ENCODE measurements around the gene LONP1. TPM values are rescaled to one million over a fixed set of nuclear protein-coding genes. Genes with fewer than 3 reads are reported as not detected.

LONP1 gene
- total RNA-seq, 1 experiment from 2014 or later, result 113 TPM

- TF ChIP-seq CTCF (conservative IDR thresholded peaks at IDR 0.05), result no peak
- no peak overlapping the region for H3K4ac ChIP-seq (ENCODE audit: low read depth, low read length)
- no peak overlapping the region for H3K27ac ChIP-seq (ENCODE audit: insufficient read length, low read depth, low read length)
- no CpG with 5 or more reads among the region's 17 CpGs for WGBS (ENCODE audit: extremely low coverage, insufficient read length, low lambda C conversion rate)
- no peaks in the 10 kb centered on the region for H3K79me1 ChIP-seq (ENCODE audit: insufficient read depth, low read depth, low read length, poor library complexity, severe bottlenecking)
- no peak overlapping the region for H4K8ac ChIP-seq (replicated peaks; ENCODE audit: insufficient read length, low read depth, low read length)
- H3K23ac ChIP-seq (ENCODE audit: insufficient read length, low read depth, low read length), result no peak overlapping the region
- H3K14ac ChIP-seq (ENCODE audit: insufficient read depth, low read length), result no peak overlapping the region; the same call in 1 of the 2 replicates
- H2BK5ac ChIP-seq (ENCODE audit: insufficient read length, low read length), result no peak overlapping the region
- H2AFZ ChIP-seq (ENCODE audit: low read length), result no peak overlapping the region
- no peak overlapping the region for H3K18ac ChIP-seq (ENCODE audit: insufficient read length, low read depth, low read length)
- Mint-ChIP-seq H3K27me3 (ENCODE audit: low read depth) (peaks cover 3% of the 10 kb centered on the region; the same call in 1 of the 2 replicates), H3K4me3 (no peak overlapping the region), H3K36me3 (ENCODE audit: insufficient read depth in 1 of 3, low read depth in 3 of 3) (peaks cover 6 to 22% (median 9%) of the 10 kb centered on the region in 3 experiments; a peak in 5 of 7 replicates), H3K9me3 (no peaks in the 10 kb centered on the region; a peak in 1 of 5 replicates), H3K4me1 (peaks cover 10 to 18% of the 10 kb centered on the region in 2 experiments), H3K27ac (peak overlapping the region in 2 of 3 experiments; percentile 78 to 91; a peak in 3 of 7 replicates)
- DNase-seq, result no peak
- no peak overlapping the region for H2BK15ac ChIP-seq (ENCODE audit: low read depth, low read length)
- H2BK20ac ChIP-seq (ENCODE audit: low read depth, low read length, poor library complexity, severe bottlenecking), result no peak overlapping the region
- no peak overlapping the region for H3K9ac ChIP-seq (ENCODE audit: extremely low read depth, insufficient read length, low read length)
- no peak overlapping the region for H4K5ac ChIP-seq (ENCODE audit: insufficient read length, low read depth, low read length)
- no peak overlapping the region for H2BK12ac ChIP-seq (ENCODE audit: insufficient read length, low read depth, low read length)
- H3K79me2 ChIP-seq (ENCODE audit: insufficient read depth, low read length), result no peaks in the 10 kb centered on the region
- H3K27me3 ChIP-seq (ENCODE audit: insufficient read depth, low read length), result no peaks in the 10 kb centered on the region
- no peak overlapping the region for H2AK5ac ChIP-seq (ENCODE audit: insufficient read length, low read length)
- H3K9me3 ChIP-seq (ENCODE audit: control insufficient read depth, low read depth, low read length), result no peaks in the 10 kb centered on the region
- H4K91ac ChIP-seq (ENCODE audit: insufficient read length, low read depth, low read length), result no peak overlapping the region
- no peak overlapping the region for H3K56ac ChIP-seq (ENCODE audit: insufficient read length, low read depth, low read length)
- H3K4me2 ChIP-seq (ENCODE audit: insufficient read depth, insufficient read length, low read length), result no peak overlapping the region
- H3K4me1 ChIP-seq (ENCODE audit: insufficient read depth, low read length), result no peaks in the 10 kb centered on the region; the same call in 1 of the 2 replicates
- no peak overlapping the region for H3T11ph ChIP-seq (ENCODE audit: low read length)
- no peaks in the 10 kb centered on the region for H4K20me1 ChIP-seq (ENCODE audit: control insufficient read depth, insufficient read depth, insufficient read length)
- H2BK120ac ChIP-seq (ENCODE audit: low read depth, low read length, poor library complexity, severe bottlenecking), result no peak overlapping the region
- H3K23me2 ChIP-seq (ENCODE audit: insufficient read length, low read depth, low read length, poor library complexity, severe bottlenecking), result peaks cover 8% of the 10 kb centered on the region
Measured at GRCh38 chr19:5676105-5676771, 43.7 kb downstream of the LONP1 start.
